Measurements from ENCODE around the gene OR56A4. TPM values are rescaled to one million over a fixed set of nuclear protein-coding genes. Genes with fewer than 3 reads are reported as not detected.

Gene OR56A4, protein sequence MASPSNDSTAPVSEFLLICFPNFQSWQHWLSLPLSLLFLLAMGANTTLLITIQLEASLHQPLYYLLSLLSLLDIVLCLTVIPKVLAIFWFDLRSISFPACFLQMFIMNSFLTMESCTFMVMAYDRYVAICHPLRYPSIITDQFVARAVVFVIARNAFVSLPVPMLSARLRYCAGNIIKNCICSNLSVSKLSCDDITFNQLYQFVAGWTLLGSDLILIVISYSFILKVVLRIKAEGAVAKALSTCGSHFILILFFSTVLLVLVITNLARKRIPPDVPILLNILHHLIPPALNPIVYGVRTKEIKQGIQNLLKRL
- under 1 TPM in 1 of 2 donors, not detected in 1; 0.11 TPM for total RNA-seq

DNA sequence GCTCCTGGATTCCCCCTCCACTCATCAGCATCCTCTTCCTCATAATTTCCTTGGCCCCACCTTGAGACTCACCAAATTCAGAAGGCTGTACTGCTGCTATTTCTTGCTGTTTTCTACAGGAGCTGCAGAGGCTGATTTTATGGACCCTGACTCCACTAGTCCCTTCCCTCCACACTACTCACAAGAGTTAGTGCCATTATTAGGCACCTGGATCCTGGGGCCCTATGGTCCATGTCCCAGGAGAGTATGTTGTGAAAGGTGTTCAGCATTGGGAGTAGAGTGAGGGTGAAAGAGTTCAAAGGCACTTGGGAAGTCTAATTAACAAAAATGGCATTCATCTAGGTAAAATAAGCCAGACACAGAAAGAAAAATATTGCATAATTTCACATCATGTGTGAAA, at the start of gene OR56A4:
TSS of gene OR56A4 (minus strand) at position 101 of the 400 bp plus-strand sequence. CDS start 3,954 bp downstream, outside the sequence.
- H3K27me3 Mint-ChIP-seq, result peaks cover 36 to 63% of the 10 kb centered on the region in 2 donors
- no peaks in the 10 kb centered on the region for H3K9me3 Mint-ChIP-seq

DNA sequence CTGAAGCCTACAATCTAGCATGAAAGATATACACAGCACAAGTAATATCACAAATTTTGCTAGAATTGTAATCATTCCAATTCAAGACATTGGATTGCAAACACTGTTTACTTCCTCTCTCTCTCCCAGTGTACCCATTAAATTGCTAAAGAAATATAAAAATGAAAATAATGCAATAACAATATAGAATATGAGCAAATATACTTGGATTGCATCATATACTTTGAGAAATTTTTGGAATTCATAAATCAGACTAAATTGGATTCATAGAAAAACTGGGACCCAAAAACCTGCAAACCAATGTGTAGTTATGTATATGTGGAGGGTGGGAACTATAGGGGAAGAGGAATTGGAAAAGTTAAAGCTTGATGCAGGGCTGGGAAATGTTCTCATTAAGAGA, 48.8 kb upstream of the OR56A4 start:
- H3K27me3 Mint-ChIP-seq, result peaks cover 41 to 54% of the 10 kb centered on the region in 2 donors
- H3K36me3 Mint-ChIP-seq, result no peaks in the 10 kb centered on the region
- H3K9me3 Mint-ChIP-seq, result no peaks in the 10 kb centered on the region
- no peak overlapping the region for H3K27ac Mint-ChIP-seq
- no peak overlapping the region for H3K4me3 Mint-ChIP-seq
- DNase-seq (ENCODE audit: low spot score) (no peak), ATAC-seq (no peak)
- peaks cover 0 to 2% of the 10 kb centered on the region in 2 donors for H3K4me1 Mint-ChIP-seq (ENCODE audit: low read depth in 2 of 2)

More for the DNA sequence above, at the start of gene OR56A4:
- Mint-ChIP-seq H3K27ac (no peak within 1 kb of the TSS), H3K36me3 (no peaks in the 10 kb centered on the region), H3K4me1 (ENCODE audit: low read depth in 2 of 2) (no peaks in the 10 kb centered on the region), H3K4me3 (no peak within 1 kb of the TSS)
- DNase-seq (ENCODE audit: low spot score) (no peak), ATAC-seq (no peak)

DNA sequence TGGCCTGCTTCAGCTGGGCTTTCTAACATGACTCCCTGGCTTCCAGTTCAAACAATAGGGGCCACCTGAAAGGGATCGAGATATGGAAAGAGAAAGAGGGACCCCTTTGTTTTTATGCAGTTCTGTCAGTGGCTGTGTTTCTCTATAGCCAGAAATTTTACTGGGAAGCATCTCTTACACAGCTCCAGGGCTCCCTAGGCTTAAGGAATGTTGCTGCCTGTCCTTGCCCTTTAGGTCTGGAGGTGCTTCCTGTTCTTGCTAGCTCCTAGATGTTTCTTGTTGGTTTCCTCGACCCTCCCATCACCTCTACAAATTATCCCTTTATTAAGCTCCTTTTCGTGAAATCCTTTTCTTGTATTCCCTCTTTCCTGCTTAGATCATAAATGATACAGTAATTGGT, 45.6 kb upstream of the OR56A4 start:
- Mint-ChIP-seq H3K27ac (no peak overlapping the region), H3K27me3 (peaks cover 29 to 47% of the 10 kb centered on the region in 2 donors), H3K36me3 (no peaks in the 10 kb centered on the region), H3K4me3 (no peak overlapping the region), H3K4me1 (ENCODE audit: low read depth in 2 of 2) (peaks cover 0 to 2% of the 10 kb centered on the region in 2 donors), H3K9me3 (no peaks in the 10 kb centered on the region)
- DNase-seq (ENCODE audit: low spot score) (no peak), ATAC-seq (no peak)

DNA sequence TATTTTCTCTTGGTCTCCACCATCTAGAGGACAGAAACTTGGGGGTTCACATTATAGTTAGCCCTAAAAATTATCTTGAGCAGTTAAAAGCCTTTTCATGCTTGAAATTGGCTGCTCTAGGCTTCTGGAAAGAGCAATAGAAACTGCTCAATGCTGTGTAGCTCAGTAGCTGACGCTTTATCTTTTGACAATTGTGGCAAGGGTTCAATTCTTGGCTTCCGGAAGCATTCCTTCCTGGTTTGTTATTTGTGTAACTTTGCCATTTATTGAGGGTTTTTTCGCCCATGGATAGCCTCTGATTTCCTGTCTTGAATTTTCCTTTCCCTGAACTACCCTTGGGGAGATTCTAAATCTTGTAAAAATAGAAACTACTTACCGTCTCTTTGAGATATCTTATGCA, 34.1 kb upstream of the OR56A4 start:
- no peak overlapping the region for H3K27ac Mint-ChIP-seq
- ATAC-seq (no peak), DNase-seq (ENCODE audit: low spot score) (no peak)
- H3K36me3 Mint-ChIP-seq, result no peaks in the 10 kb centered on the region
- H3K9me3 Mint-ChIP-seq, result no peaks in the 10 kb centered on the region
- H3K4me3 Mint-ChIP-seq, result no peak overlapping the region
- peaks cover 20 to 48% of the 10 kb centered on the region in 2 donors for H3K27me3 Mint-ChIP-seq
- no peaks in the 10 kb centered on the region for H3K4me1 Mint-ChIP-seq (ENCODE audit: low read depth in 2 of 2)

DNA sequence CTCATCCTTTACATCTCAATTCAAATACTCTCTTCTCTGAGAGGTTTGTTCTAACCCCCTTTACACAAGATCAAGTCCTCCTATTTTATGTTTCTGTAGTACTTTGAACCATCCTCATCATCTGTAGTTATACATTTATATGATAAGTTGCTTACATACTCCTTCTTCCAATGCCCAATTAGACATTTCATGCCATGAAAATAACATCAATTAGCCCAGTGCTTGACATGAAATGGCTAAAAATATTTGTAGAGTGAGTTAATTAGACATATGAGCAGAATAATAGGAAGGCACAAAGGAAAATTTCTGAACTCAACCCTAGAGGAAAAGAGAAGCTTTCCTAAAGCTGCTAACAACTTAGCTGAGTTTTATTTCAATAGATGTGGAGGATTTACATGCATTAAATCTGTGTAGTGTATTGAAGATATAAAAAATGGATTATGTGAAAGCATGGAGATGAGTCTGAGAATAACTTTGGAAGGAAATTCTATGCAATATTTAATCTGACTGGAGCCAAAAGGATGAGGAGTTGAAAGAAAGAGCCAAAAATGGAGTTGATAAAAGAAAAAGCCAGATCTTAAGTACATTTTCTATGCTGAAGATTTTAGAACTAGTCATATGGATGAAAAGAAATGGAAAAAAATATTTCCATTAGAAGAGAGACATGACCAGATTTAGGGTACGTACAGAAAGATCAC, 24.1 kb upstream of the OR56A4 start, which contains the start of gene OR56A1:
TSS of gene OR56A1 (minus strand) at position 51 of the 698 bp plus-strand sequence. CDS start 3,066 bp downstream, outside the sequence.
- H3K4me1 Mint-ChIP-seq (ENCODE audit: low read depth in 2 of 2), result no peaks in the 10 kb centered on the region
- no peaks in the 10 kb centered on the region for H3K36me3 Mint-ChIP-seq
- no peaks in the 10 kb centered on the region for H3K9me3 Mint-ChIP-seq
- no peak within 1 kb of the TSS for H3K4me3 Mint-ChIP-seq
- H3K27me3 Mint-ChIP-seq, result peaks cover 13 to 18% of the 10 kb centered on the region in 2 donors
- no peak within 1 kb of the TSS for H3K27ac Mint-ChIP-seq
- no peak for ATAC-seq
- DNase-seq (ENCODE audit: low spot score), result no peak

DNA sequence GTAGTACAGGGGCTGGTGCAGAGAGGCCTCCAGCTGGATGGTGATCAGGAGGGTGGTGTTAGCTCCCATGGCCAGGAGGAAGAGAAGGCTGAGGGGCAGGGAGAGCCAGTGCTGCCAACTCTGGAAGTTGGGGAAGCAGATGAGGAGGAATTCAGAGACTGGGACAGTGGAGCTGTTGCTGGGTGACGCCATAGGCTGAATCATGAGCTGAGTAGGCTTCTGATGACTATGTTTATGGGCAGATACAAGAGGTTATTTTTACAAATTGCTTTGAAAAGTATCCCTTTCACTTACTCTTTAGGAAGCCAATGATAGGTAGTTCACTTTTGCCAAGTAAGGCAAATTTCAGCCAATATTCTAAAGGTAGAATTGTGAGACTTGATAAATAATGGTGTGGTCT, 20.8 kb upstream of the OR56A4 start:
- H3K4me3 Mint-ChIP-seq, result no peak overlapping the region
- no peaks in the 10 kb centered on the region for H3K4me1 Mint-ChIP-seq (ENCODE audit: low read depth in 2 of 2)
- H3K36me3 Mint-ChIP-seq, result no peaks in the 10 kb centered on the region
- no peak for DNase-seq (ENCODE audit: low spot score)
- no peaks in the 10 kb centered on the region for H3K9me3 Mint-ChIP-seq
- H3K27me3 Mint-ChIP-seq, result peaks cover 19 to 22% of the 10 kb centered on the region in 2 donors
- no peak overlapping the region for H3K27ac Mint-ChIP-seq
- ATAC-seq, result no peak

DNA sequence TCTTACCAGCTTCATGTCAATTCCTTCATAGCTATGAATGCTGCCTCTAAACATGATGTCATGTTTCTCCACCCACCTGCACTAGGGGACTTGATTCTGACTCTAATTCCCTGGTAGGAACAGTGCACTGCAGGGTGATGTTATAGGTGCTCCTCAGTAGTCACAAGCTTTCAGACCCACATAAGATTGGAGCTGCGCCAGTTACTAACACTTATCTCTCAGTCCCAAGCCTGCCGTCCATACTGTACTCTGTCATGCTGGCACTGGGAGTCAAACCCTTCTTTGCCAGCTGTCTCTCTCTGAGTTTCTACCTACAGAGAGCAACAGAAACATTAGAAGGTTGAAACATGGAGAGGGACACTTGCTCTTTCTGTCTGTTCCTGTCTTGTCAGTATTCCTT, 18.3 kb upstream of the OR56A4 start:
- Mint-ChIP-seq H3K4me1 (ENCODE audit: low read depth in 2 of 2) (no peaks in the 10 kb centered on the region), H3K36me3 (no peaks in the 10 kb centered on the region), H3K27me3 (peaks cover 23 to 30% of the 10 kb centered on the region in 2 donors), H3K9me3 (no peaks in the 10 kb centered on the region), H3K4me3 (no peak overlapping the region), H3K27ac (no peak overlapping the region)
- ATAC-seq (no peak), DNase-seq (ENCODE audit: low spot score) (no peak)

DNA sequence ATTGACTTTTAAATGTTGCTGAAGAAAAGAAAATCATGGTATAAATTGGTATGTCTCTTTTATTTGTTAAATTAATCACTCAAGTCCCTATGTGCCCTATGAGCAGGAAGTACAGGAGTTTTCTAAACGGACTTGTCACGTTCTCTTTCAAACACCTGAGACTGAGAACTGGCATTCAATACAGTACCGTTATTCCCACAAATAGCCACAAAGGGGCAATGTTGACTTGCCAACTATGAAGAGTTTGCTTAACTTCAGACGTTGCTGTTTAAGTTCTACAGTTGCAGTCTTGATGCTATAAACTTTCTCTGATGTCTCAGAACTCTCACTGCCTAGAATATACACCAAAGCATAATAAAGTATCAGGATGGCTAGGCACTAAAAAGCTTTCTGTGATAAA, 16.2 kb upstream of the OR56A4 start:
- no peaks in the 10 kb centered on the region for H3K36me3 Mint-ChIP-seq
- H3K9me3 Mint-ChIP-seq, result no peaks in the 10 kb centered on the region
- ATAC-seq (peak in 1 of 2 donors; percentile 74), DNase-seq (ENCODE audit: low spot score) (no peak)
- H3K27me3 Mint-ChIP-seq, result peaks cover 25 to 44% of the 10 kb centered on the region in 2 donors
- H3K27ac Mint-ChIP-seq, result no peak overlapping the region
- no peak overlapping the region for H3K4me3 Mint-ChIP-seq
- no peaks in the 10 kb centered on the region for H3K4me1 Mint-ChIP-seq (ENCODE audit: low read depth in 2 of 2)

DNA sequence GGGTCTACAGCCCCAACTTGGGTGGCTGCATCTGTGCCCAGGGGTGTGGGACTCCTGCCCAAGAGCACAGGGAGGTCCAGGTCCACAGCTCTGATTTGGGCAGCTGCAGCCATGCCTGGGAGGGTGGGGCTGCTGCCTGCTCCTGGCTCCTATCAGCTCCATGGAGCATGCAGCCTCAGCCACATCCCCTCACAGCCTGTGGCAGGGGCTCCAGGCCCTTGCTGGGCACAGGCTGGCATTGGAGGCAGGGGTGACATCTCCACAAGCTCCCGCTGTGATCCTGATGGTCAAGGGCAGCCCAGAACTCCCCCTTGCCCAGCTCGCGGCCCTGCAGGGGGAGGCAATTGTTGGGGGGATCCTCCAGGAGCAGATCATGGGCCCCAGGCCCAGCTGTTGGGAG, 6.3 kb upstream of the OR56A4 start:
- H3K4me1 Mint-ChIP-seq (ENCODE audit: low read depth in 2 of 2), result no peaks in the 10 kb centered on the region
- H3K27me3 Mint-ChIP-seq, result peaks cover 22 to 57% of the 10 kb centered on the region in 2 donors
- no peaks in the 10 kb centered on the region for H3K9me3 Mint-ChIP-seq
- ATAC-seq (peak; percentile 24 to 27), DNase-seq (ENCODE audit: low spot score) (no peak)
- H3K36me3 Mint-ChIP-seq, result no peaks in the 10 kb centered on the region
- H3K27ac Mint-ChIP-seq, result no peak overlapping the region
- no peak overlapping the region for H3K4me3 Mint-ChIP-seq

DNA sequence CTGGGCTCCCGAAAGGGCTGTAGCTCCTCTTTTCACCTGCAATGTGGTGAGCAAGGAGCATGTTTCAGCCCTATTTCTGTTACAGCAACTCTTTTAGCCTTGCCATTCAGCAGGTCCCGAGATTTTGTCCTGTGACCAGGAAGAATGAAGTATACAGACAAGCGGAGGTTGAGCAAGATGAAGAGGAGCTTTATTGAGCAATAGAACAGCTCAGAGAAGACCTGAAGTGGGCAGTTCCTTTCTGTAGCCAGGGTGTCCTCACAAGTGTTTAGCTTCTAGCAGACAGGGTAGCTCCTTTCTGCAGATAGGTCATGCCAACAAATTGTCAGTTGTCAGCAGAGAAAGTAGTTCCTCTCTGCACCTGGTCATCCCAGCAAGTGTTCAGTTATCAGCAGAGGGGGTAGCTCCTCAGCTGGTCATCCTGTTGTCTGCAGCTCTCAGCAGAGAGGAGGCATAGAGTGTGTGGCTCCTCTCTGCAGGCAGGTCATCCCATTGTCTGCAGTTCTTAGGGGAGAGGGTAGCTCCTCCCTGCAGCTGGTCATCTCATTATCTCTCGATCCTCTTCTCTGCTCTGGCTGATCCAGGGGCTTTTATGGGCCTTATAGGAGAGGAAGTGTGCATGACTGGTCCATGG, 5.4 kb upstream of the OR56A4 start:
- ATAC-seq, result peak in 1 of 2 donors; percentile 24
- no peak for DNase-seq (ENCODE audit: low spot score)
- H3K36me3 Mint-ChIP-seq, result no peaks in the 10 kb centered on the region

DNA sequence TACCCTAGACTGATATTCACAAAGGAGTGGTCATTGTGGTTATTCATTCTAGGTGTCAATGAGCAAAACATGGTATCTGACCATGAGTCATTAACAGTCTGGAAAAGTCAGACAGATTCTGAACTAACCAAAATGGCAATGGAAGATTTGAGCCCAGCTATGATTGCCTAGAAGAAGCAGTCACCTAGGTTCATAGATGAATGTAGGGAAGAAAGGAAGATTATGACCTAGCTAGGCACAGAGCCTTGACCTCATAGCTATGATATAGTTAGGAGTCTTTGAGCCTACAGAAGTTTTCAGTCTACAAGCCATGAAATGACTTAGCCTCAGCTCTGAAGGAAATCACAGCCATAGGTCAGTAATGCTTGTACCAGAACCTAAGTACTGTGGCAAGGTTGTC, 351 bp downstream of the OR56A4 start:
- H3K36me3 Mint-ChIP-seq, result no peaks in the 10 kb centered on the region
- ATAC-seq (no peak), DNase-seq (ENCODE audit: low spot score) (no peak)
- peaks cover 36 to 64% of the 10 kb centered on the region in 2 donors for H3K27me3 Mint-ChIP-seq
- no peak overlapping the region for H3K4me3 Mint-ChIP-seq
- H3K27ac Mint-ChIP-seq, result no peak overlapping the region
- no peaks in the 10 kb centered on the region for H3K9me3 Mint-ChIP-seq
- H3K4me1 Mint-ChIP-seq (ENCODE audit: low read depth in 2 of 2), result no peaks in the 10 kb centered on the region

More for the DNA sequence above, 5.4 kb upstream of the OR56A4 start:
- Mint-ChIP-seq H3K27me3 (peaks cover 23 to 52% of the 10 kb centered on the region in 2 donors), H3K4me3 (no peak overlapping the region), H3K27ac (no peak overlapping the region), H3K9me3 (no peaks in the 10 kb centered on the region), H3K4me1 (ENCODE audit: low read depth in 2 of 2) (no peaks in the 10 kb centered on the region)

DNA sequence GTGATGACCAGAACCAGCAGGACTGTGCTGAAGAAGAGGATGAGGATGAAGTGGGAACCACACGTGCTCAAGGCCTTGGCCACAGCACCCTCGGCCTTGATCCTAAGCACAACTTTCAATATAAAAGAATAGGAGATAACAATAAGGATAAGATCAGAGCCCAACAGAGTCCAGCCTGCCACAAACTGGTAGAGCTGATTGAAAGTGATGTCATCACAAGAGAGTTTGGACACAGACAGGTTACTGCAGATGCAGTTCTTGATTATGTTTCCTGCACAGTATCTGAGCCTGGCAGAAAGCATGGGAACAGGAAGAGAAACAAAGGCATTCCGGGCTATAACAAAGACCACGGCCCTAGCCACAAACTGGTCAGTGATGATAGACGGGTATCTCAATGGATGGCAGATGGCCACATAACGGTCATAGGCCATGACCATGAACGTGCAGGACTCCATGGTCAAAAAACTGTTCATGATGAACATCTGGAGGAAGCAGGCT, 4.5 kb downstream of the OR56A4 start:
- Mint-ChIP-seq H3K4me3 (no peak overlapping the region), H3K4me1 (ENCODE audit: low read depth in 2 of 2) (no peaks in the 10 kb centered on the region), H3K9me3 (peaks cover 3% of the 10 kb centered on the region), H3K36me3 (no peaks in the 10 kb centered on the region), H3K27ac (no peak overlapping the region), H3K27me3 (peaks cover 43 to 61% of the 10 kb centered on the region in 2 donors)
- peak in 1 of 2 donors; percentile 20 for ATAC-seq
- no peak for DNase-seq (ENCODE audit: low spot score)

DNA sequence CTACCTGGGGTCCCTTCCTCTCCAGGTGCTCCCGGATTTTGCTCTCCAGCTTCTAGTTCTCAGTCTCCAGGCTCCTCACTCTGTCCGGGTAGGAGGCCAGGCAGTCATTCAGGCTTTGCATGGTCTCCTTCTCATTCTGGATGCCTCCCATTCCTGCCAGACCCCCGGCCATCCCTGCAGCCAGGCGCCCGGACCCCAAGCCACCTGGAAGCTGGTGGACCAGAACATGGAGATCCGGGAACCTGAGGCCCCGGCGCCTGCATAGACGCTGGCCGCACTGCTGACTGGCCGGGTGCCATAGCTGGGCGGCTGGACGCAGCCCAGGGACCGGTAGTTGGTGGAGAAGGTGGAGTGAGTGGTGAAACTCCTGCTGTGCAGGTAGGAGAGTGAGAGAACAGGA, 12.0 kb downstream of the OR56A4 start:
- Mint-ChIP-seq H3K27me3 (peaks cover 9 to 24% of the 10 kb centered on the region in 2 donors), H3K4me3 (no peak overlapping the region), H3K36me3 (no peaks in the 10 kb centered on the region), H3K9me3 (peaks cover 3% of the 10 kb centered on the region), H3K27ac (no peak overlapping the region), H3K4me1 (ENCODE audit: low read depth in 2 of 2) (no peaks in the 10 kb centered on the region)
- DNase-seq (ENCODE audit: low spot score) (no peak), ATAC-seq (no peak)
